Stimulated activated CD8-positive, alpha-beta memory T cell treated with anti-CD3 and anti-CD28 coated beads, Interleukin-2, amount 100 ng/mL, for 1 hour (primary cell): ENCODE measurements around the gene VASH1.
"Not testable (repeated sequence)": the region's sequence is repeated elsewhere in the genome, so short reads cannot be mapped to it uniquely, and the experiment has no call there.

Experiments
- DNase-seq, 2 donors: peaks; one replicate each; pipeline ENCODE4 v3.0.0-alpha.2; 2020; ENCODE audit warnings: low read depth in 2 of 2

VASH1 gene

DNA sequence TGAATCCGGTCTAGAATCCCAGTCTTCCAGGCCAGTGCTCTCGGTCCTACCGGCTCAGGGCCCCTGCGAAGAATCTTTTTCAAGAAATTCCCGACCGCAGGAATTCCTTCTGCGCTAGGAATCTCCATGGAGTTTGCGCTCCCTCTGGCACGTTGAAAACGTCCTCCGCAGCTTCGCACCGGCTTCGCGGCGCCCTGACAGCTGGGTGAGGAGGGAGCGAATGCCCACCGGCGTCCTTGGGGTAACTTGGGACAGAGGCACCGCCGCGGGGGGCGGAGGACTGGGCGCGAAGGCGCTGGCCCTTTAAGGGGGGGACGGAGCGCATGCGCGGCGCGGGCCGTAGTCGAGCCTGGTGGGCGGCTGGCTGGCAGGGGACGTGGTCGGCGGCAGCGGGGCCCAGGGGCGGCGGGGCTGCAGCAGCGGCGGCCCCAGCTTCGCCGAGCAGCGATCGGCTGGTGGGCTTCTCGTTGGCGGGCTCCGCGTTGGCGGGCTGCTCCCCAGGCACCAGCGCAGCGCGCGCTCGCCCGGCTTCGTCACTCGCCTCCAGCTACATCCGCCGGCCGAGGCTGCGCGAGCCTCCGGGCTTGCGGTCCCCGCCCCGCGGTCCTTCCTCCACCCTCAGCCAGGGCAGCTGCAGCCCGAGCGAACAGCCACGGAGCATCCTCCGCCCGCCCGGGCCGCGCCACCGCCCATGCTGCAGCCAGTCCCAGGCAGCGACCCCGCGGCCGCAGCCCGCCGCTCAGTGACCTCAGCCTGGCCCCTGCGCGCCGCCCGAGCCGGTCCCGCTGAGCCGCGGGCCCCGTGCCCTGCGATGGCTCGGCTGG, at the start of gene VASH1:
TSS of gene VASH1 (plus strand) at position 333 of the 824 bp plus-strand sequence. CDS start 1,354 bp downstream, outside the sequence.
- DNase-seq = peak in 1 of 2 donors; percentile 21

DNA sequence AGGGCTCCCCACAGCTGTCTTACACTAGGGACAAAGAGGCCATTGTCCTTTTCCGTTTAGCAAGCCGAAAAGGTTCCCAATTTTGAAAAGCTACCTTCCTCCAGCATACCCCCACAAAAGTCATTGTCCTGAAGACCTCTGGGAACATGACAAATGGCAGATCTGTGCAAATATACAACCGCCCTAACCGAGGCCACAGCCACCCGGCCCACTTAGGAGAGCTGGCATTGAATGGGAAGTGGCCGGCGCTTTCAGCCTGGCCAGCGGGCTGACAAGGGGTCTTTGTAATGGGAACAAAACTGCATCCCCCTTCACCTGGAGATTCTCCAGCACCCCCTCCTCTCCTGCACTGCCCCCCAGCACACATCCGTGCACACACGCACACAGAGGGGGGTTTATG, 48.1 kb upstream of the VASH1 start:
- no peak for DNase-seq

DNA sequence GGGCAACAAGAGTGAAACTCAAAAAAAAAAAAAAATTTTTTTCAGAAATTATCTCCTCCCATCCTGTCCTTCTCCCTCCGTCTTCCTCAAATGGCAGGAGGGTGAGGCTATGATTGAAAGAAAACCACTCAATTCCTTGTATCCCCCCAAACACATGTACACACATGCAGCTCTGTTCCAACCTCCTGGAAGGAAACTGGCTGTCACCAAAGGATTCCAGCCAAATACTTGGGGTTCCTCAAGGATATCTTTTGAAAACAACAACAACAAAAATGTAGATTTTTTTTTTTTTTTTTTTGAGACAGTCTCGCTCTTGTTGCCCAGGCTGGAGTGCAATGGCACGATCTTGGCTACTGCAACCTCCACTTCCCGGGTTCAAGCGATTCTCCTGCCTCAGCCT, 46.8 kb upstream of the VASH1 start:
- no peak for DNase-seq

DNA sequence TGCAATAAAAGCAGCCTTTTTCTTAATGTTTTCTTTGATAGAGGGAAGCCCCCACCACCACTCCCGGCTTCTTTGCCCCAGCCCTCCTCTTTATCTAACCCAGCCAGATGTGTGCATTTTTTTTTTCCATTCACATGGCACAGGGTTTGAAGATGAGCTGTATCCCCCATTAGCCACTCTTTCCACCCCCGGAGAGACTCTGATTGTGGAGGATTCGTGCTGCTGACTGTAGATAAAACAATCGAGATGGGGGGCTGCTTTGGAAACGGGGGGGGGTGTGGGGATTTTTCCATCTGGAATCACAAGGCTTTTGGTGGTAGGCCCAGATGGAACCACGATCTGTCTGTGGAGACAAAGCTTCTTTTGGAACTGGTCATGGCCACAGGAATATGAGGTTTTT, 46.2 kb upstream of the VASH1 start:
- DNase-seq = no peak

DNA sequence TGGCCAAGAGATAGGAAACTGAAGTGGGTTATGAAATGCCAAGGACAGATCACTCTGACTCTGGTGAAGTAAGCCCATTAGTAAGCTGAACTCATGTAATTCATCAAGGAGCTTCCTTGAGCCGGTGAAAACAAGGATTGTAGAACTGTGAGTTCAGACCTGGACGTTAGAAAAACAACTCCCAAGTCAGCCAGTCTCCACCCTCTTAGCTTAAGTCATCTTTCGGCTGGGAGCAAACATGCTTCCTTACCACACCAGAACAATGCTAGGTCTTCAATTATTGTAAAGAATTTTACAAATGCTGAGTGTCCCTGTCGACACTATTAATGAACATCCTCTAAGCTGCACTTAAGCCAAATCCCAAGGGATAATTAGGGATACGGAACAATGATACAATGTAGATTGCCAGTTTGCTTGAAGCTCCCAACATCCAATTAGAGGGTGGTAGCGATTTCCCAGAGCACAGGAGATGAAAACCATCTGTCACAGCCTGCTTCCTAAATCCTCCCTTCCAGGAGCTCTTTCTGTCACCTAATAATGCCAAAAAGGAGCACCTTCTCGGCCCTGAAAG, 45.7 kb upstream of the VASH1 start:
- no peak for DNase-seq

DNA sequence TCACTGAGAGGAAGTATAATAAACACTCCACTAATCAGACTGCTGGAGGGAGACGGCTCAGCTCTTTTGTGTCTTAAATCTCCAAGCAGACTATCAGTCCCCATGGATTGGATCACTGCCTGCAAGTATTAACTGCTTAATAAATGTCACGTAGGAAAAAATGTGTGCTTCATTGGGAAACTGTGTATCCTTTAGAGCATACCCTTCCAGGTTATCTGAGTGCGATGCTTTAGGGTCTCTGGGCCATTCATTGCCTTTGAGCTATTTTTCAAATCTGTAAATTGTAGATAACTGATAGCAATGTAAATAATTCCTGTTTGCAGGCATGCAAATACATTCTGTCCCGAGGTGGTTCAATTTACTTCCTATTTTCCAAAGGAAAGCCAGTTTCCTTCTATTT, 45.0 kb upstream of the VASH1 start:
- no peak for DNase-seq

DNA sequence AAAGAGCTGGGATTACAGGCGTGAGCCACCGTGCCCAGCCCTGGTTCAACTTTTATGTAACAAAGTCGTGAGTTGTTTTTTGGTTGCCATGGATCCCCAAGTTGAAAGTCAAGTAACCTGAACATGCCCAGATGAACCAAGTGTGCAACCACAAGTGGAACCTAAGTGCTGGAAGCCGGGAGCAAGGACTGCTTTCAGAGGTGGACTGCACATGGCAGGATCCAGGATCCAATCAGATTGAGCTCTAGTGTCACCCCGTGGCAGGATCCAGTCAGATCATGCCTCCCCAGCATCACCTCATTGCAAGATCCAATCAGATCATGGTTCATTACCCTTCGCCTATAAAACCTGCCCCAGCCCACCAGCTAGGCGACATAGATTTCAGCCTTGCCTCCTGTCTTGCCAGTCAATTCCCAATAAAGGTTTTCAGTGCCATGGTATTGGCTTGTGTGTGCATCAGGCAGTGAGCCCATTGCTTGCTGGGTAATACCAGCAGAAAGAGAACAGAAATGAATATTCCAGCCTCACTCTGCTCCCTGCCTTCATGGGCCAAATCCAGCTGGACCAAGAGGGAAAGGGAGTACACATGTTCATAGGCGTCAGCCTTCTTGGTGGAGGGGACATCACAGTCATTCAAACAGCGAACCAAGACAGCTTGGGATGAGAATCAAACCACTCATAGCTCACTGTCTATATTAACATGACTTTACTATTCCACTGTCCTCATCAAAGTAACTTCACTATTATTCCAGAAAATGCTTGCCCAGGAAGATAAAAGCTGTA, 43.6 kb upstream of the VASH1 start:
- no peak for DNase-seq

DNA sequence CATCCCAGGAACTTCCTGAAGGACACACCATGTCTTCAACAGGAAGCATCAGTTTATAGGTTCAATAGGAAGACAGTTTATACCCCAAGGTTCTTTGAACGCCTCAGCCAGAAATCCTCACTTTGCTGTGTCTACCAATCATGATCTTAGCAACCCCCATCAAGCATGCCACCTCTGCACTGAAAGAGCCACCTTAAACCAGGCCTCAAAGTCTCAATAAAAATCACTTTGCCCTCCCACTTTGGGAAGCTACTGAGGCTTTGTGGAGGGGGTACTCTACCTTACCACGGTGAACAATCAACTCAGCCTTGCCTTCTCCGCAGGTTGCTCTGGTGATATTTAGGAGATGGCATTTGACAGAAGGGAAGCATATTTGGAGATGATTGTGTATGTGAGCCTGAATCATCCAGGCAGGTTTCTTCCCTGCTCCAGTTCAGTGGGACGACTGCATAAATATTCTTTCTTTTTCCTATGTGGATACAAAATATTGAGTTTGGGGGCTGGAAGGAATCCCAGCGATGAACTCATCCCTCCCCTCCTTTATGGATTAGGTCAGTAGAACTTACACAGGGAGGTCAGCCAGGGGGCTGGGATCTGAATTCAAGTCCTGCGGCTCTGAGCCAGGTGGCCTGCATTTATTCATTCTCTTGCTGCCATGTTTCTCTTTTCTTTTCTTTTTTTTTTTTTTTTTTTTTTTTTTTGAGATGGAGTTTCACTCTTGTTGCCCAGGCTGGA, 42.8 kb upstream of the VASH1 start:
- no peak for DNase-seq

DNA sequence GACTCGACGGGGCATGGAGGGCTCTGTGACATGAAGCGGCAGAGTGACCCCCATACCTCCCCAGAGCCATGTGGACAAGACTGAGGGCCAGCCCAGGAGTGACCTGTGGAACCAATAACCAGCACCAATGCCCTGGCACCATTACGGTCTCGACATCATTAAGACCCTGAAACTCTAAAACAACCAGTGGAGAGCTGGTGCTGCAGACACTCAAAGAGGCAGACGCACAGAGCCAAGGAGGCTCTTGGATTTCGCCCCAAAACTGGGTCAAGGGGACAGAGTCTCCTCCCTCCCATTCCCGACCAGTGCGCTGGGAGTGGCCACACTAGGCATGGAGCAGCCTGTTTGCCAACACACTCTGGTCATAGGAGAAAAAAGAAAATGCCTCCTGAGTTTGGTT, 41.6 kb upstream of the VASH1 start:
- DNase-seq = no peak

DNA sequence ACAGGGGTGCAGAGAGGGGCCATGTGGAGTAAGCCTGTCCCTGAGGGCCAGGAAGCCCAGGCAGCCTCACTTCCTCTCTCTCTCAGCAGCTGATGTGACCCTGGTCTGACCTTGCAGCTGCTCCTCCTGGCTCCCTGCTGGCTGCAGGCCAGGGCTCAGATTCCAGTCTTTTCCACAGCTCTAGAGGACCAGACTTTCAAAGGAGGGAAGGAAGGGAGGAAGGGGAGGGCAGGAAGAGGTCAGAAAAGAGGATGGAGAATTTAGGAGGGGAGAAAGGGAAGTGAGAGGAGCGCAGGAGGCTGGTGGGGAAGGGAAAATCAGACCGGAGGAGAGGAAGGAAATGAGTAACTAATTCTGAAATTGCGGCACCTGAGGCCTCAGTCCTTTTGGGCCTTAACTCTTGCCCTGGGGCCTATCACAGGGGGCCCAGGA, 40.9 kb upstream of the VASH1 start:
- DNase-seq = no peak

DNA sequence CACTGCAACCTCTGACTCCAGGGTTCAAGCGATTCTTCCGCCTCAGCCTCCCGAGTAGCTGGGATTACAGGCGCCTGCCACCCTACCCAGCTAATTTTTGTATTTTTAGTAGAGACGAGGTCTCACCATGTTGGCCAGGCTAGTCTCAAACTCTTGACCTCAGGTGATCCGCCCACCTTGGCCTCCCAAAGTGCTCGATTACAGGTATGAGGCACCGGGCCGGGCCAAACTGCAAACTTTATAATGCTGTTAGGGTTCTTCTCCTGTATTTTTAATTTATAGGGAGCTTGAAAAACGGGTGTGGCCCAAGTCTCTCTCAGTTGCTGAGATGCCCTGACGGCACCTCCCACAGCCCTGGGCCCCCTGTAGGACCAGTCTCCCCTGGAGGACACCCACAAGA, 39.8 kb upstream of the VASH1 start:
- not testable (repeated sequence) for DNase-seq

DNA sequence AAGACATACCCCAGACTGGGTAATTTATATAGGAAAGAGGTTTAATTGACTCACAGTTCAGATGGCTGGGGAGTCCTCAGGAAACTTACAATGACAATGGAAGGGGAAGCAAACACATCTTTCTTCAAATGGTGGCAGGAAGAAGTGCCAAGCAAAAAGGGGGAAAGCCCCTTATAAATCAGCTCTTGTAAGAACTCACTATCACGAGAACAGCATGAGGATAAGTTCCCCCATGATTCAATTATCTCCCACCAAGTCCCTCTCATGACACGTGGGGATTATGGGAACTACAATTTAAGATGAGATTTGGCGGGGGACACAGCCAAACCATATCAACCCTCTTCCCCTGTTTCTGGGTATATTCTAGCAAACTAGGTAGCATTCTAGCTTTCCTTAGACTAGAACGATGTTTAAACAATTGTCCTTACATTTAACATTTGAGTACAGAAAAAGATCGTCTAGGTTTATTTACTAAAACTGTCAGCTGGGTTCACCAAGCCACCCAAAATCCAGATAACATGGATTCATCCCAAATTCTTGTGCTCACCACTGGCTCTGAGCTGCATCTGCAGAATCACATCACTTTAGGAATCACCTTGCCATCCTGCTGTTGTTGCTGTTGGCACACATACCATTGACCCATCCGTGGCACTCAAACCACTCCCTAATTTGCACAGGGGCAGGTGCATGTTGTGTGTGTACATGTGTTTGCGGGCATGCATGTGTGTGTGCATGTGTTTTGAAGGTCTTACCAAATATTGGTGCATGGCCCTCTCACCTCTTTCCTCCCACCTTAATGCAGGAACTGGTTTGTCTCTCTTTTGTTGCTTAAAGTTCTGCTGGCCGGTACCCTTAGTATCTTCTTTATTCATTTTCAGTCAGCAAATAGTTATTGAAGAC, 36.4 kb upstream of the VASH1 start:
- DNase-seq = no peak

DNA sequence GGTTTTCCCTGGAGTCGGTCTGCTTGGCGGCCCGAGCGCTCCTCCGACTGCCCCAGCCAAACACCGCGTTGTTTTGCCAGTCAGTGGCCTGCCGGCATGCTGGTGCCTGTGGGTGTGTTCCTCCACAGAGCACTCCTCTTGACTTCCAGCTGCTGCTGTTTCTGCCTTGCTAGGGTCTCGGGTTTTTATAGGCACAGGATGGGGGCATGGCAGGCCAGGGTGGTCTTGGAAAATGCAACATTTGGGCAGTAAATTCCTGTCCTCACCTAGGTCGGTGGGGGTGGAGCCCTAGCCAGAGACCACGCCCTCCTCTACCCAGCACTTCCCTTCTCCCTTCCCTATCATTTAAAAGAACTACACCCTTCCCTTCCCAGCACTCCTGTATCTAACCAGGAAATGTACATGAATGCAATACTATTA, 34.7 kb upstream of the VASH1 start:
- no peak for DNase-seq

DNA sequence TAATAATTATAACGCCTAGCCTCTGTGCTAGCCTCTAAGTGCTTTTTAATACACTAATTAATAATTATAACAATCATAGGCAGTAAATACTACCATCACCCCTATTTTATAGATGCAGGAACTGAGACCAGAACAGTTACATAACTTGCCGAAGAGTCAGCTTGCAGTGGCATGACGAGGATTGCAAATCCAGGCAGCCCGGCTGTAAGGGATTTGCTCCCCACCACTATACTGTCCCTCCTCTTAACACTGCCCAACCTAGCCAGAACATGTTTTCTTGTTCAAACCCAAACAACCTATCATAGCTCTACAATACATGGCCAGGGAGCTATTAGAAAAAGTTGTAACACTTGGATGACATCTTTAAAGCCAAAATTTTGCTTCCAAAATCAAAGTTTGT, 33.9 kb upstream of the VASH1 start:
- no peak for DNase-seq

DNA sequence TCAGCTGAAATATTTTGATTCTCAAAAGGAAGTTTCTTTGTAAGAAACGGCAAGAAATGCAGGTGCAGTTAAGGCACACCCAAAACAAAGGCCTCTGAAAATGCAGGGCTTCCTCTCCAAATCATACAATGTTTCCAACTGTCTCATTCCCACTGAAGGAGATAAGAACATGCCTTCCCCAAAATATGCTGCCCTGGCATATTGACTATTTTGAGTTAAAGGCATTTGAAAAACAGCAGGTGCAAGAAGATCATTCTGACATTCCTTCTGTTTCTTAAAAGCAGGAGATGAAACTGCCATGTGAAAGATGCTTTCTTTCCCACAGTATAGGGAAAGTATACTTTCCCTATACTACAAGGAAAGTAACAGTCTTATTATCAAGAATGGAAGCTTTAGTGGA, 33.4 kb upstream of the VASH1 start:
- no peak for DNase-seq

DNA sequence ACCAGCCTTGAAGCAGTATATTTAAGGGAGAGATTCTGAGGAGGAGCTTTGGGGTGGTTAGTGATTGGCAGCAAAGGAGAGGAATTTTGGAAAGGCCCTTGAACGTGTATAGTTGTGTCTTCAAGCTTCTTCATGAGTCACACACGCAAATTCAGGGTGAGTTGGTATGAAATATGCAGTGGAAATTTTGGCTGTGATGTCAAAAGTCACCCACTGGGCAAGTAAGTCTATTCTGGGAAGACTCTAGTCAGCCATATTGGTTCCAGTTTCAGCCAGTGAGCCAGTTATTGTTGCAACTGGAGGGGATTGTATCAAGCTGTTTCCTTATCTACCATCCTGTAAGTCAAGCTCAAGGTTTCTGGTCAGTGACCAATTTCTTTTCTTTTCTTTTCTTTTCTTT, 32.0 kb upstream of the VASH1 start:
- no peak for DNase-seq

DNA sequence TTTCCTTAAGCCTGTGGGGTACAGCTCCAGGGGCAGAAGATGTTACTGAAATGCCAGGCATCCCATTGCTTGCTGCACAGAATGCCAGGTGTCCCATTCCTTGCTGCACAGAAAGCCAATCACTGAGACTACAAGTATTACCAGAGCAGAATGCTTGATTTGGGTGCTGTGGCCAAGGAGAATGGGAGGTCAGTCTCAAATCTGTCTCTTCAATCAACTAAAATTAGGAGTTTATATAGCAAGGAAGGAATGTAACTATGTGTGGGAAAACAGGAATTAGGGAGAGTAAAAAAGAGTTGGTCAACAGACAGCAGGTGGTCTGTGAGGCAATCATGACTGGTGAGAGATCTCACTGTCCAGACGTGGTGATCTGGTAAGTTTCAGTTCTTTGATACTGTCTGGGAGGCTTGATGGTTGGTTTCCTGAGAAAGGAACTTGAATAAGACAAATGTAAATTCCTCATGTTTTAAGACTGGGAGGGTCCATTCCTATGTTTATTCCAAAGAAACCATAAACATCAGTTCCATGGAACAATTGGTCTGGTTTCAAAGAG, 31.2 kb upstream of the VASH1 start:
- DNase-seq = no peak

DNA sequence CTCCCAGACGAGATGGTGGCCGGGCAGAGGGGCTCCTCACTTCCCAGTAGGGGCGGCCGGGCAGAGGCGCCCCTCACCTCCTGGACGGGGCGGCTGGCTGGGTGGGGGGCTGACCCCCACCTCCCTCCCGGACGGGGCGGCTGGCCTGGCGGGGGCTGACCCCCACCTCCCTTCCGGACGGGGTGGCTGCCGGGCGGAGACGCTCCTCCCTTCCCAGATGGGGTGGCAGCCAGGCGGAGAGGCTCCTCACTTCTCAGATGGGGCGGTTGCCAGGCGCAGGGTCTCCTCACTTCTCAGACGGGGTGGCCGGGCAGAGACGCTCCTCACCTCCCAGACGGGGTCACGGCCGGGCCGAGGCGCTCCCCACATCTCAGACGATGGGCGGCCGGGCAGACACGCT, 26.8 kb upstream of the VASH1 start:
- DNase-seq = not testable (repeated sequence)

DNA sequence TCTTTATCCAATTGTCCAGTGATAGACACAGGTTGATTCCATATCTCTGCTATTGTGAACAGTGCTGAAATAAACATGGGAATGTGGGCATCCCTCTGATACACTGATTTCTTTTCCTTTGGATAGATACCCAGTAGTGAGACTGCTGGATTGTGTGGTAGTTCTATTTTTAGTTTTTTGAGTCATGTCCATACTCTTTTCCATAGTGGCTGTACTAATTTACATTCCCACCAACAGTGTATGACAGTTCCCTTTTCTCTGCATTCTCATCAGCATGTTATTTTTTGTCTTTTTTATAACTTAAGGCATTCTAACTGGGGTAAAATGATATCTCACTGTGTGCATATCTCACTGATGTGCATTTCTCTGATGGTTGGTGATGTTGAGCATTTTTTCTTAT, 24.8 kb upstream of the VASH1 start:
- DNase-seq = no peak

DNA sequence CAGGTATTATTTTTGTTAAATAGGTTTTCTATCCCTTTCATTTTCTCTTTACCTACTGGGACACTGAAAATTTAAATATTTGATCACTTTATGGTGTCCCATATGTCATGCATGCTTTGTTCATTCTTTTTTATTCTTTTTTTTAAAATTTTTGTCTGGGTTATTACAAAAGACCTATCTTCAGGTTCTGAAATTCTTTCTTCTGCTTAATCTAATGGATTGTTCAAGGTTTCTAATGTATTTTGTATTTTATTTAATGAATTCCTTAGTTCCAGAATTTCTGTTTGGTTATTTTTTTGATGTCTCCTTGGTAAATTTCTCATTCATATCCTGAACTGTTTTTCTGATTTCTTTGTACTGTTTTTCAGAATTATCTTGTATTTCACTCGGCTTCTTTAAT, 20.2 kb upstream of the VASH1 start:
- no peak for DNase-seq

DNA sequence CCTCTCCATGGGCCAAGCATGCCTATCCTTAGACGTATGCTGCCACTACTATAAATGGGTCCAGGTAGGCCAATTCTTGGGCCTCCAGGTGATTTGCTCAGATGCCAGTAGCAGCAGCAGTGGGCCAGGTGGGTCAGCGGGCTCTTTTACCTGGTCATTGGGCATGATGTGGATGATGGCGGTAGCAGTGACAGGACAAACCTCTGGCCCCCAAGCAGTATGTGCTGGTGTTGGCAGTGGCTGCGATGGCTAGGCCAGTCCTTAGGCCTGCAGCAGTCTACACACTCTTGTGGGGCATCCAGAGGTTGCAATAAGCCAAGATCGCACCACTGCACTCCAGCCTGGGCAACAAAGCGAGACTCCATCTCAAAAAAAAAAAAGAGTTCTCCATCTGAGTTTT, 19.1 kb upstream of the VASH1 start:
- DNase-seq = no peak
